Measurements from ENCODE around the gene NAV3.

Gene NAV3

GRCh38 chr12:78087363-78087675 lies 256.6 kb downstream of the NAV3 start:
- H4K5ac ChIP-seq (ENCODE audit: low read length), result no peak overlapping the region
- no peaks in the 10 kb centered on the region for H3K4me1 ChIP-seq (ENCODE audit: control insufficient read depth, low read depth, low read length)
- H3K4me2 ChIP-seq (ENCODE audit: low read length), result no peak overlapping the region
- H2AK5ac ChIP-seq (ENCODE audit: low read length), result no peak overlapping the region
- no peaks in the 10 kb centered on the region for H3K79me2 ChIP-seq (ENCODE audit: control insufficient read depth, insufficient read depth, low read length)
- H3K36me3 ChIP-seq (ENCODE audit: control insufficient read depth, insufficient read depth, low read length), result no peaks in the 10 kb centered on the region
- H3K9ac ChIP-seq (ENCODE audit: low read length), result no peak overlapping the region
- no peak overlapping the region for H2BK5ac ChIP-seq (ENCODE audit: low read length)
- no peak overlapping the region for H3K4me3 ChIP-seq (ENCODE audit: low read length)
- H3K4ac ChIP-seq (ENCODE audit: low read depth, low read length), result no peak overlapping the region
- H3K23ac ChIP-seq (ENCODE audit: low read length), result no peak overlapping the region
- no peak overlapping the region for H3K56ac ChIP-seq (ENCODE audit: low read length)
- H4K8ac ChIP-seq (ENCODE audit: low read depth, low read length), result no peak overlapping the region
- DNase-seq, result no peak
- no peak overlapping the region for H3K27ac ChIP-seq (ENCODE audit: low read depth, low read length)
- no peak overlapping the region for H2BK120ac ChIP-seq (ENCODE audit: low read depth, low read length)
- H3K27me3 ChIP-seq (ENCODE audit: insufficient read depth, low read length, poor library complexity), result no peaks in the 10 kb centered on the region
- H3K18ac ChIP-seq (ENCODE audit: low read length), result no peak overlapping the region
- H3K79me1 ChIP-seq (ENCODE audit: low read length), result no peaks in the 10 kb centered on the region
- WGBS (ENCODE audit: extremely low coverage, insufficient coverage, low lambda C conversion rate), result no CpG with 5 or more reads among the region's 1 CpG
- no peak overlapping the region for H2BK15ac ChIP-seq (replicated peaks; ENCODE audit: low read depth)

DNA sequence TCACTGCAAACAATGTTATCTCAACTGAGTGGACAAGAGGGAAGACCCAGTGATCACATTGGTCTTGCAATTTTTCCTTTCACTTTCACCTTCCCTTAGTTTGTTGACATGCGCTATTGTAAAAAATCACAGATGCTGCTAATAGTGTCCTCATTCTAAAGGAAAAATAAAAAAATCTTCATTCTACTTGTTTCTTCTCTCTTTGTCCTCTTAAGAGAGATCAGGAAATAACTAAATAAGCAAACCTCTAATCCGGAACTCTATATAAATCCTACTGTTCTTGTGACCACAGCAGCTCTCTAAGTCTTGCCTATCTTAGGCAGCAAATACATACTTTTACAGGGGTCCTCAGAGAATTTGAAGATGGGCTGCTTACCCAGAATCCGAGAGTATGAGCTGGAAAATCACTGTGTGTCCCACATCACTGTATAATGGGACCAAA lies 257.7 kb downstream of the NAV3 start:
- Histone ChIP-seq H4K5ac (ENCODE audit: low read length) (no peak overlapping the region), H2AK5ac (ENCODE audit: low read length) (no peak overlapping the region), H2BK120ac (ENCODE audit: low read depth, low read length) (no peak overlapping the region), H3K18ac (ENCODE audit: low read length) (no peak overlapping the region), H3K36me3 (ENCODE audit: control insufficient read depth, insufficient read depth, low read length) (no peaks in the 10 kb centered on the region), H3K27me3 (ENCODE audit: insufficient read depth, low read length, poor library complexity) (no peaks in the 10 kb centered on the region), H3K79me1 (ENCODE audit: low read length) (no peaks in the 10 kb centered on the region), H3K23ac (ENCODE audit: low read length) (no peak overlapping the region), H3K4ac (ENCODE audit: low read depth, low read length) (no peak overlapping the region), H2BK15ac (replicated peaks; ENCODE audit: low read depth) (no peak overlapping the region), H3K4me2 (ENCODE audit: low read length) (no peak overlapping the region), H3K56ac (ENCODE audit: low read length) (no peak overlapping the region), H3K4me3 (ENCODE audit: low read length) (no peak overlapping the region), H4K8ac (ENCODE audit: low read depth, low read length) (no peak overlapping the region), H3K9ac (ENCODE audit: low read length) (no peak overlapping the region), H3K79me2 (ENCODE audit: control insufficient read depth, insufficient read depth, low read length) (no peaks in the 10 kb centered on the region), H3K4me1 (ENCODE audit: control insufficient read depth, low read depth, low read length) (no peaks in the 10 kb centered on the region), H3K27ac (ENCODE audit: low read depth, low read length) (no peak overlapping the region), H2BK5ac (ENCODE audit: low read length) (no peak overlapping the region)
- no peak for DNase-seq
- WGBS (ENCODE audit: extremely low coverage, insufficient coverage, low lambda C conversion rate), result no CpG with 5 or more reads among the region's 3 CpGs

- Histone ChIP-seq H3K18ac (ENCODE audit: low read length) (no peak overlapping the region), H2BK15ac (replicated peaks; ENCODE audit: low read depth) (no peak overlapping the region), H3K9ac (ENCODE audit: low read length) (no peak overlapping the region), H2AK5ac (ENCODE audit: low read length) (no peak overlapping the region), H2BK120ac (ENCODE audit: low read depth, low read length) (no peak overlapping the region), H3K27ac (ENCODE audit: low read depth, low read length) (no peak overlapping the region), H3K79me2 (ENCODE audit: control insufficient read depth, insufficient read depth, low read length) (no peaks in the 10 kb centered on the region), H3K4me3 (ENCODE audit: low read length) (no peak overlapping the region), H3K4me1 (ENCODE audit: control insufficient read depth, low read depth, low read length) (no peaks in the 10 kb centered on the region), H4K5ac (ENCODE audit: low read length) (no peak overlapping the region), H3K27me3 (ENCODE audit: insufficient read depth, low read length, poor library complexity) (no peaks in the 10 kb centered on the region), H4K8ac (ENCODE audit: low read depth, low read length) (no peak overlapping the region), H2BK5ac (ENCODE audit: low read length) (no peak overlapping the region), H3K4ac (ENCODE audit: low read depth, low read length) (no peak overlapping the region), H3K23ac (ENCODE audit: low read length) (no peak overlapping the region), H3K36me3 (ENCODE audit: control insufficient read depth, insufficient read depth, low read length) (no peaks in the 10 kb centered on the region), H3K79me1 (ENCODE audit: low read length) (no peaks in the 10 kb centered on the region), H3K56ac (ENCODE audit: low read length) (no peak overlapping the region), H3K4me2 (ENCODE audit: low read length) (no peak overlapping the region)
- no peak for DNase-seq
Measured at GRCh38 chr12:78090266-78090665, 259.6 kb downstream of the NAV3 start.

DNA sequence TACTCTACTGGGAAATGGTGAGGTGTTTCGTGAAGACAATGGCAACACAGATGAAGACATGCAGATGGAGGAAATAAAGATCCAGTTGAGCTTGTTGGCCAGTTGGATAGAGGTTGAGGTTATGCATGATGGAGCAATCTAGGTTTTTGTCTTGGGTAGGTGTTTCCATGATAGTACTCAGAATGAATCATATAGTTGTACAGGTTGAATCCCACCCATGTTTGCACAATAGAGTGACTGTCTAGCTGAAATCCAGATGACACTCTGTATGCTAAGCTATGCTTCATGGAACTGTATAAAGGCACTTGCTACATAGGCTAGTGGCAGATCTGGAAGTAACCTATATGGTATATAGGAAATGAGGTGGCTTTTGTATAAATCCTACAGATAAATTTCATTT lies 264.9 kb downstream of the NAV3 start:
- Histone ChIP-seq H3K27ac (ENCODE audit: low read depth, low read length) (no peak overlapping the region), H3K4me2 (ENCODE audit: low read length) (no peak overlapping the region), H3K4me1 (ENCODE audit: control insufficient read depth, low read depth, low read length) (no peaks in the 10 kb centered on the region), H2BK120ac (ENCODE audit: low read depth, low read length) (no peak overlapping the region), H3K18ac (ENCODE audit: low read length) (no peak overlapping the region), H3K36me3 (ENCODE audit: control insufficient read depth, insufficient read depth, low read length) (no peaks in the 10 kb centered on the region), H2BK15ac (replicated peaks; ENCODE audit: low read depth) (no peak overlapping the region), H3K4ac (ENCODE audit: low read depth, low read length) (no peak overlapping the region), H3K27me3 (ENCODE audit: insufficient read depth, low read length, poor library complexity) (no peaks in the 10 kb centered on the region), H3K23ac (ENCODE audit: low read length) (no peak overlapping the region), H3K4me3 (ENCODE audit: low read length) (no peak overlapping the region), H3K79me1 (ENCODE audit: low read length) (no peaks in the 10 kb centered on the region), H2BK5ac (ENCODE audit: low read length) (no peak overlapping the region), H3K56ac (ENCODE audit: low read length) (no peak overlapping the region), H3K79me2 (ENCODE audit: control insufficient read depth, insufficient read depth, low read length) (no peaks in the 10 kb centered on the region), H3K9ac (ENCODE audit: low read length) (no peak overlapping the region), H4K8ac (ENCODE audit: low read depth, low read length) (no peak overlapping the region), H2AK5ac (ENCODE audit: low read length) (no peak overlapping the region), H4K5ac (ENCODE audit: low read length) (no peak overlapping the region)
- no peak for DNase-seq
- no CpG with 5 or more reads among the region's 1 CpG for WGBS (ENCODE audit: extremely low coverage, insufficient coverage, low lambda C conversion rate)

GRCh38 chr12:78096909-78097597 lies 266.4 kb downstream of the NAV3 start:
- H3K27me3 ChIP-seq (ENCODE audit: insufficient read depth, low read length, poor library complexity), result no peaks in the 10 kb centered on the region
- no peak overlapping the region for H3K23ac ChIP-seq (ENCODE audit: low read length)
- H3K56ac ChIP-seq (ENCODE audit: low read length), result no peak overlapping the region
- H3K27ac ChIP-seq (ENCODE audit: low read depth, low read length), result no peak overlapping the region
- no peak overlapping the region for H2BK120ac ChIP-seq (ENCODE audit: low read depth, low read length)
- H3K4me1 ChIP-seq (ENCODE audit: control insufficient read depth, low read depth, low read length), result no peaks in the 10 kb centered on the region
- no peak overlapping the region for H3K4ac ChIP-seq (ENCODE audit: low read depth, low read length)
- no peaks in the 10 kb centered on the region for H3K79me2 ChIP-seq (ENCODE audit: control insufficient read depth, insufficient read depth, low read length)
- no peak overlapping the region for H4K5ac ChIP-seq (ENCODE audit: low read length)
- WGBS (ENCODE audit: extremely low coverage, insufficient coverage, low lambda C conversion rate), result no CpG with 5 or more reads among the region's 2 CpGs
- H2BK5ac ChIP-seq (ENCODE audit: low read length), result no peak overlapping the region
- no peaks in the 10 kb centered on the region for H3K79me1 ChIP-seq (ENCODE audit: low read length)
- no peak overlapping the region for H3K4me3 ChIP-seq (ENCODE audit: low read length)
- H3K9ac ChIP-seq (ENCODE audit: low read length), result no peak overlapping the region
- H3K36me3 ChIP-seq (ENCODE audit: control insufficient read depth, insufficient read depth, low read length), result no peaks in the 10 kb centered on the region
- no peak overlapping the region for H2BK15ac ChIP-seq (replicated peaks; ENCODE audit: low read depth)
- no peak overlapping the region for H3K18ac ChIP-seq (ENCODE audit: low read length)
- H4K8ac ChIP-seq (ENCODE audit: low read depth, low read length), result no peak overlapping the region
- no peak overlapping the region for H2AK5ac ChIP-seq (ENCODE audit: low read length)
- no peak for DNase-seq
- H3K4me2 ChIP-seq (ENCODE audit: low read length), result no peak overlapping the region

- Histone ChIP-seq H3K4ac (ENCODE audit: low read depth, low read length) (no peak overlapping the region), H3K79me2 (ENCODE audit: control insufficient read depth, insufficient read depth, low read length) (no peaks in the 10 kb centered on the region), H3K4me3 (ENCODE audit: low read length) (no peak overlapping the region), H3K79me1 (ENCODE audit: low read length) (no peaks in the 10 kb centered on the region), H4K5ac (ENCODE audit: low read length) (no peak overlapping the region), H3K4me2 (ENCODE audit: low read length) (no peak overlapping the region), H3K36me3 (ENCODE audit: control insufficient read depth, insufficient read depth, low read length) (no peaks in the 10 kb centered on the region), H3K18ac (ENCODE audit: low read length) (no peak overlapping the region), H2BK15ac (replicated peaks; ENCODE audit: low read depth) (no peak overlapping the region), H2BK5ac (ENCODE audit: low read length) (no peak overlapping the region), H2AK5ac (ENCODE audit: low read length) (no peak overlapping the region), H3K56ac (ENCODE audit: low read length) (no peak overlapping the region), H3K27me3 (ENCODE audit: insufficient read depth, low read length, poor library complexity) (no peaks in the 10 kb centered on the region), H4K8ac (ENCODE audit: low read depth, low read length) (no peak overlapping the region), H2BK120ac (ENCODE audit: low read depth, low read length) (no peak overlapping the region), H3K23ac (ENCODE audit: low read length) (no peak overlapping the region), H3K9ac (ENCODE audit: low read length) (no peak overlapping the region), H3K27ac (ENCODE audit: low read depth, low read length) (no peak overlapping the region), H3K4me1 (ENCODE audit: control insufficient read depth, low read depth, low read length) (no peaks in the 10 kb centered on the region)
- DNase-seq, result no peak
- WGBS (ENCODE audit: extremely low coverage, insufficient coverage, low lambda C conversion rate), result 100% methylated on average over 1 of the region's 2 CpGs
Measured at GRCh38 chr12:78099806-78100205, 269.1 kb downstream of the NAV3 start.

All from mesendoderm (in vitro differentiated cells).